Adrenal gland (tissue), 5 donors: ENCODE results near the gene MLLT3.

Source experiments
- POLR2A ChIP-seq, 2 donors: fragments of 450-650 bp; IDR thresholded peaks; one replicate each; pipeline ENCODE4 v1.6.1; 2017; ENCODE audit warnings: antibody characterized with exemption in 2 of 2, mild to moderate bottlenecking in 2 of 2, moderate library complexity in 1 of 2
- TF ChIP-seq, protein P1 (sequence below), 6 experiments: fragments of 450-650 bp in 4 of 6; fragments of 200-600 bp in 2 of 6; sonication (generic) in 1 of 6; IDR thresholded peaks; 1 replicate in 5 of 6; 2 replicates in 1 of 6; pipeline versions ENCODE4 v1.5.1 to v1.8.0; 2016 to 2021; ENCODE audit warnings: antibody characterized with exemption in 6 of 6, mild to moderate bottlenecking in 2 of 6, moderate library complexity in 1 of 6
- donor health status: DM: no; HTN: no; CAD: no.

DNA sequence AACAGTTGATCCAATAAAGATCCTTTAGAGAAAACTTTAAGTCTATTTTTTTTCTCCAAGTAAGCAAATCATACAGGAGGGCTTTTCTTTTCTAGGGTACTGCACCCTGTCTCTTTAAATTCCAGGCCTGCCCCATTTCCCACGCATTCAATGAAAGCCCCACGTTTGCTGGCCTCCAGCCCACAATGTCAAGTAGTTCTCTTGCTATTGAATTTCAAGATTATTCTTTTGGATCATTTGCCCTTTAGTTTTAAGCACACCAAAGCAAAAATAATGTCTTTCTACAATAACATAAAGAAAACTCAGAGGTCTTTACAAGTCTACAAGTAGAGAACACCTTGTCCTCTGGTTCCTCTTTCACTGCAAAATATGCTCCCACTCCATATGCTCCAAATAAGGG, 15.6 kb downstream of the MLLT3 start:
- no peak for TF ChIP-seq POLR2A (IDR thresholded peaks at IDR 0.05)
- TF ChIP-seq, protein P1, sequence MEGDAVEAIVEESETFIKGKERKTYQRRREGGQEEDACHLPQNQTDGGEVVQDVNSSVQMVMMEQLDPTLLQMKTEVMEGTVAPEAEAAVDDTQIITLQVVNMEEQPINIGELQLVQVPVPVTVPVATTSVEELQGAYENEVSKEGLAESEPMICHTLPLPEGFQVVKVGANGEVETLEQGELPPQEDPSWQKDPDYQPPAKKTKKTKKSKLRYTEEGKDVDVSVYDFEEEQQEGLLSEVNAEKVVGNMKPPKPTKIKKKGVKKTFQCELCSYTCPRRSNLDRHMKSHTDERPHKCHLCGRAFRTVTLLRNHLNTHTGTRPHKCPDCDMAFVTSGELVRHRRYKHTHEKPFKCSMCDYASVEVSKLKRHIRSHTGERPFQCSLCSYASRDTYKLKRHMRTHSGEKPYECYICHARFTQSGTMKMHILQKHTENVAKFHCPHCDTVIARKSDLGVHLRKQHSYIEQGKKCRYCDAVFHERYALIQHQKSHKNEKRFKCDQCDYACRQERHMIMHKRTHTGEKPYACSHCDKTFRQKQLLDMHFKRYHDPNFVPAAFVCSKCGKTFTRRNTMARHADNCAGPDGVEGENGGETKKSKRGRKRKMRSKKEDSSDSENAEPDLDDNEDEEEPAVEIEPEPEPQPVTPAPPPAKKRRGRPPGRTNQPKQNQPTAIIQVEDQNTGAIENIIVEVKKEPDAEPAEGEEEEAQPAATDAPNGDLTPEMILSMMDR (IDR thresholded peaks at IDR 0.05): no peak
